Tibial artery (tissue), 4 donors: ENCODE data around the gene ANKRD40CL.

Experiments
- DNase-seq, 2 donors: peaks; one replicate each; pipeline ENCODE4 v3.0.0-alpha.2; 2019
- H3K27ac ChIP-seq, 2 donors: fragments of 200-600 bp; sonication (generic) in 1 of 2; 1 replicate in 1 of 2; 2 replicates in 1 of 2; pipeline ENCODE4 v1.5.1; 2018 to 2019; ENCODE audit warnings: mild to moderate bottlenecking in 1 of 2
- H3K27me3 ChIP-seq, 2 donors: fragments of 200-600 bp; sonication (generic) in 1 of 2; one replicate each; pipeline versions ENCODE4 v1.5.1 to v1.6.0; 2016 to 2019
- H3K36me3 ChIP-seq, 3 donors: fragments of 200-600 bp; sonication (generic) in 2 of 3; one replicate each; pipeline ENCODE4 v1.5.1; 2016 to 2019; ENCODE audit warnings: mild to moderate bottlenecking in 2 of 3
- H3K4me1 ChIP-seq, 4 donors: fragments of 200-600 bp; sonication (generic) in 2 of 4; 1 replicate in 3 of 4; 2 replicates in 1 of 4; pipeline ENCODE4 v1.5.1; 2016 to 2019
- H3K4me3 ChIP-seq, 2 donors: fragments of 200-600 bp; sonication (generic) in 1 of 2; 1 replicate in 1 of 2; 2 replicates in 1 of 2; pipeline ENCODE4 v1.5.1; 2018 to 2019; ENCODE audit warnings: mild to moderate bottlenecking in 2 of 2
- H3K9me3 ChIP-seq, 3 donors: fragments of 200-600 bp; sonication (generic) in 1 of 3; one replicate each; pipeline ENCODE4 v1.5.1; 2016 to 2019
- intact Hi-C: fragments of 100-400 bp; cut with DNase I; formaldehyde crosslinking; loops from one replicate; pipeline ENCODE4 v1.15.0; 2023; ENCODE audit warnings: low total_unique reads
- TF ChIP-seq, protein P1 (sequence below), 2 experiments: fragments of 200-600 bp in 1 of 2; fragments of 450-650 bp in 1 of 2; IDR thresholded peaks; one replicate each; pipeline ENCODE4 v1.5.1; 2017 to 2019; ENCODE audit warnings: antibody characterized with exemption in 2 of 2, mild to moderate bottlenecking in 1 of 2, moderate library complexity in 1 of 2

ANKRD40CL gene

DNA sequence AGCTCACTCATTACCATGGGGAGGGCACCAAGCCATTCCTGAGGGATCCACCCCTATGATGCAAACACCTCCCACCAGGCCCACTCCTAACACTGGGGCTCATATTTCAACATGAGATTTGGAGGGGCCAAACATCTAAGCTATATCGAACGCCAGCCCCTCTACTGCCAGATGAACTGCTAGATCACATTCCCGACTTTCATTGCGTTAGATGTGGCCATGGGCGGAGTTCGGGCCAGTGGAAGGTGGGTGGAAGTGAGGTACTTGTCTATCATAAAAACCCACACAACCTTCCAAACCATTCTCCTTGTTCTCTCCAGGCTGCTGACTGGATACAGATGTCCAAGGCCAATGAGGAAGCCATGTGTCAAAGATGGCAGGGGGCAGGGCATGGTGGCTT is 27.0 kb upstream of the ANKRD40CL start:
- TF ChIP-seq, protein P1, sequence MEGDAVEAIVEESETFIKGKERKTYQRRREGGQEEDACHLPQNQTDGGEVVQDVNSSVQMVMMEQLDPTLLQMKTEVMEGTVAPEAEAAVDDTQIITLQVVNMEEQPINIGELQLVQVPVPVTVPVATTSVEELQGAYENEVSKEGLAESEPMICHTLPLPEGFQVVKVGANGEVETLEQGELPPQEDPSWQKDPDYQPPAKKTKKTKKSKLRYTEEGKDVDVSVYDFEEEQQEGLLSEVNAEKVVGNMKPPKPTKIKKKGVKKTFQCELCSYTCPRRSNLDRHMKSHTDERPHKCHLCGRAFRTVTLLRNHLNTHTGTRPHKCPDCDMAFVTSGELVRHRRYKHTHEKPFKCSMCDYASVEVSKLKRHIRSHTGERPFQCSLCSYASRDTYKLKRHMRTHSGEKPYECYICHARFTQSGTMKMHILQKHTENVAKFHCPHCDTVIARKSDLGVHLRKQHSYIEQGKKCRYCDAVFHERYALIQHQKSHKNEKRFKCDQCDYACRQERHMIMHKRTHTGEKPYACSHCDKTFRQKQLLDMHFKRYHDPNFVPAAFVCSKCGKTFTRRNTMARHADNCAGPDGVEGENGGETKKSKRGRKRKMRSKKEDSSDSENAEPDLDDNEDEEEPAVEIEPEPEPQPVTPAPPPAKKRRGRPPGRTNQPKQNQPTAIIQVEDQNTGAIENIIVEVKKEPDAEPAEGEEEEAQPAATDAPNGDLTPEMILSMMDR (IDR thresholded peaks at IDR 0.05): no peak
- no peak for DNase-seq
- Histone ChIP-seq H3K4me3 (no peak overlapping the region), H3K27me3 (no peaks in the 10 kb centered on the region), H3K36me3 (no peaks in the 10 kb centered on the region), H3K9me3 (no peaks in the 10 kb centered on the region), H3K4me1 (peaks cover 0 to 6% (median 0%) of the 10 kb centered on the region in 4 donors), H3K27ac (no peak overlapping the region)
- intact Hi-C loops: no loop called here

DNA sequence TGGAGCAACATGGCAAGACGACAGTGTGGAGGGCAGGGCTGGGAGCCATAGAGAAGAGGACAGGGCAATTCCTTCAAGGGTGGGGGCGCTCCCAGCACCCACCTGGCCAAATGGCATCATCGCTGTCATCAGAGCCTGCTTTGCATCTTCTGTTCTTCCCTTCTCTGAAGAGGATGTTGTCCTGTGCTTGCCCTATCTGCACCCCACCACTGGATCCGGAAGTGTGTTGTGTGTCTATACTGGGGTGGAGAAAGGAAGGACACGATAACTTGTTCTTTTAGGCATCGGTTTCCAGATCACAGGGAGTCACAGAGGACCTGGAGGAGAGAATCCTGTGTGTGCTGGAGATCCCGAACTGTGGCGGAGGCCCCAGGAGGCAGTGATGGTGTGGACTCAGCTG is 25.7 kb upstream of the ANKRD40CL start:
- intact Hi-C loops: no loop called here
- Histone ChIP-seq H3K9me3 (no peaks in the 10 kb centered on the region), H3K27me3 (peaks cover 0 to 4% of the 10 kb centered on the region in 2 donors), H3K4me1 (no peaks in the 10 kb centered on the region), H3K36me3 (no peaks in the 10 kb centered on the region), H3K4me3 (no peak overlapping the region), H3K27ac (no peak overlapping the region)
- no peak for DNase-seq
- TF ChIP-seq, protein P1 (IDR thresholded peaks at IDR 0.05): no peak

DNA sequence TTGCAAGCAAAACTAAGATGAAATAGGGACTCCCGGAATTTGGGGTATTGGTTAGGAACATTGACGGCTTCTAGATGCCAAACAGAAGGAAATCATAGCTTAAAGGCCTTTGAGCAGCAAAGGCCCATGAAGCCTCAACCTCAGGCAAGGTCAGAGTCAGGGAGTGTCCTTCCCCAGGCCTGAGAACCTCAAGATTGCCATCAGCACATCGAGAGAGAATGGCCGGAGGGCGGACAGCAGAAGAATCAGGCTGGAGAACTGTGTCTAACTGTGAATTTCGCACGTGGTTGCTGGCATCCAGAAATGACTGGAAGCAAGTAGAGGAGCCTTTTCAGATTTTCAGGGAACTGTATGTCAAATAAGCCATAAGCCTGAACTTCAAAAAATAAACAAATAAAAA is 24.8 kb upstream of the ANKRD40CL start:
- Histone ChIP-seq H3K27me3 (peaks cover 0 to 4% of the 10 kb centered on the region in 2 donors), H3K27ac (no peak overlapping the region), H3K4me3 (no peak overlapping the region), H3K36me3 (no peaks in the 10 kb centered on the region), H3K4me1 (no peaks in the 10 kb centered on the region), H3K9me3 (no peaks in the 10 kb centered on the region)
- TF ChIP-seq, protein P1 (IDR thresholded peaks at IDR 0.05): no peak
- intact Hi-C loops: no loop called here
- no peak for DNase-seq

DNA sequence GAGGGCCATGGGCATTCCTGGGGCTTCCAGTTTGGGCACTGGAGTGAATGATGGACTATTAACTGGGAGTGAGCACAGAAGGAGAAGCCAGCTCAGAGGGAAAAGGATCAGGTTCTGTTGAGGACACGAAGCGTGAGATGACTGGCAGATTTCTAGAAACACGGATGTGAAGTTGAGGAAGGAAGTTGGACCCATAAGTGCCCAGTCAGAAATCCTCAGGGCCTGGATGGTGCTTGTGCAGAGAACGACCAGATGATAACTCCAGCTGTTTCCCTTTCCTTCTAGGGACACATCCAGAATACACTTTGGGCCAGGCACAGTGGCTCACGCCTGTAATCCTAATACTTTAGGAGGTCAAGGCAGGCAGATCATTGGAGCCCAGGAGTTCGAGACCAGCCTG is 23.3 kb upstream of the ANKRD40CL start:
- Histone ChIP-seq H3K4me1 (peaks cover 0 to 5% (median 0%) of the 10 kb centered on the region in 4 donors), H3K4me3 (no peak overlapping the region), H3K27ac (no peak overlapping the region), H3K9me3 (no peaks in the 10 kb centered on the region), H3K27me3 (peaks cover 0 to 4% of the 10 kb centered on the region in 2 donors), H3K36me3 (no peaks in the 10 kb centered on the region)
- DNase-seq: no peak
- TF ChIP-seq, protein P1 (IDR thresholded peaks at IDR 0.05): no peak
- intact Hi-C loops: no loop called here

DNA sequence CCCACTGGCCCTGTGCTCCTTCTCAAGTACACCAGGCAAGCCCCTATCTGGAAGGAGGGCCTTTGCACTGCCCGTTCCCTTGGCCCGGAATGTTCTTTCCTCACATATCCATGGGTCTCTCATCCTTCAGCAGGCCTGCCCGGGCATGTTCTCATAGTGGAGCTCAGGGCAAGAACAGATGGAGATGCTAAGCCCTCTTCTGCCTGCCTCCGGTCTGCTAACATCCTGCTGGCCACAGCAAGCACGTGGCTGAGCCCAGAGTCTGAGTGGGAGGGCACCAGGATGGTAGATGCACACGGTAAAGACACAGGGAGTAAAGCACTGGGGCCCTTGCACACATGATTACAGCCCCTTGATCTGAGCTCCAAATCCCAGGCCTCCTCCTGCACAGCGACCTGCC is 19.8 kb upstream of the ANKRD40CL start:
- Histone ChIP-seq H3K4me3 (no peak overlapping the region), H3K27me3 (peaks cover 0 to 4% of the 10 kb centered on the region in 2 donors), H3K4me1 (peaks cover 0 to 10% (median 1%) of the 10 kb centered on the region in 4 donors), H3K9me3 (no peaks in the 10 kb centered on the region), H3K27ac (no peak overlapping the region), H3K36me3 (no peaks in the 10 kb centered on the region)
- DNase-seq: no peak
- intact Hi-C loops: loop anchor here (10.0 kb wide), 1 partner anchor 168 kb away; no protein-coding TSS in a partner anchor
- TF ChIP-seq, protein P1 (IDR thresholded peaks at IDR 0.05): no peak
